Activated naive CD4-positive, alpha-beta T cell treated with anti-CD3 and anti-CD28 coated beads for 36 hours (primary cell): ENCODE results near the gene SYCP2. TPM values are rescaled to one million over a fixed set of nuclear protein-coding genes. Genes with fewer than 3 reads are reported as not detected.

Source experiments
- CTCF ChIA-PET: fragments of 350-600 bp; sonication (Branson Sonifier 250); formaldehyde crosslinking; loops from one replicate; lab custom pipeline; 2021; ENCODE audit warnings: antibody characterized with exemption; lab: Charles Lee
- DNase-seq: peaks from one replicate; pipeline ENCODE4 v3.0.0-alpha.2; 2020
- H3K27ac Mint-ChIP-seq: one replicate; pipeline ENCODE4 v1.8.0; 2021; ENCODE audit warnings: mild to moderate bottlenecking, mixed read lengths
- H3K27me3 Mint-ChIP-seq: one replicate; pipeline ENCODE4 v1.8.0; 2021; ENCODE audit warnings: low read depth, mixed read lengths
- H3K36me3 Mint-ChIP-seq: one replicate; pipeline ENCODE4 v1.8.0; 2021; ENCODE audit warnings: low read depth, mixed read lengths
- H3K4me1 Mint-ChIP-seq: one replicate; pipeline ENCODE4 v1.8.0; 2021; ENCODE audit warnings: low read depth, mixed read lengths
- H3K4me3 Mint-ChIP-seq: one replicate; pipeline ENCODE4 v1.8.0; 2021; ENCODE audit warnings: mild to moderate bottlenecking, moderate library complexity, mixed read lengths
- H3K9me3 Mint-ChIP-seq: one replicate; pipeline ENCODE4 v1.8.0; 2021; ENCODE audit warnings: mixed read lengths
- intact Hi-C: fragments of 100-400 bp; cut with micrococcal nuclease; formaldehyde crosslinking; loops from one replicate; pipeline ENCODE4 v1.15.1; 2023
- total RNA-seq, 2 experiments: library from RNA; stranded (reverse); gene quantifications; one replicate each; pipeline ENCODE4 v1.2.3, GENCODE V29; 2021

Gene SYCP2
- total RNA-seq, 2 experiments from 2014 or later = 1.2 to 1.5 TPM

DNA sequence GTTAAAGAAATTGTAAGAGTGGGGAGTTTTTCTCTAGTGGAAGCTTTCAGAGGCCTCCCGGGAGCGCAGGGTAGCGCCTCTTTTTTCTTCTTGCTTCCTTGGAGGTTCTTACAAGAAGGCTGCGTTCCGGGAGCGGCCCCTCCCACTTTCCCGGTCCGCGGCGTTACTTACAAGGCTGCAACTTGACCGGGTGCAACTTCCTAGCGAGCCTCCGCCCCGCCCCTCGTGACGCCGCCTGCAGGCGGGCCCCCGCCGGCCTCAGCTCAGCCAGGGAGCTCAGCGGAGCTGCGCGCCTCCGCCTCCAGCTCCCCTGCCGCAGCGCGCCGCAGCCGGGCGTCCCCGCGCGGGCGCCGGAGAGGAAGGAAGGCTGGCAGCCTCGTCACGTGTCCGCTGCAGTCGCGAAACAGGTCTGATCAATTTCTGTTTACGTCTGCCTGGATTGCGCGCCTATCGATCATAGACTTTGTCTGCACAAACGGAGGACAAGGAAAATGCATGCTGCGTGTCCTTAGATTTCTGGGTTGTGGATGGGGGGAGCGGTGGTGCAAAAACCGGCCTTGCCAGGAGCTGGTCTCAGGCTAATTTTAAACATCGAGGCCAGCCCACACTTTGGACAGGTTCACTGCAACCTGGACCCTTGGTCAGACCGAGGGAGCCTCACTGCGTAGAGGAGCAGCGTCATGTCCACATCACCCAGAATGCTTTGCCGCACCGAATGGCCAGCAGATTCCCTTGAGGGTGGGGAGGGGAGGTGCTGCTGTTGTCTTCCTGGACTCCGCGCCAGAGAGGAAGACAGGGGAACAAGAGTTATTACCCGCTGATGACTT lies 6.9 kb upstream of the SYCP2 start, which contains the start of the genes FAM217B and PPP1R3D:
TSS of gene FAM217B (plus strand) at position 261 of the 827 bp plus-strand sequence. CDS start 3,555 bp downstream, outside the sequence.
TSS of gene PPP1R3D (minus strand) at position 177 of the 827 bp plus-strand sequence. CDS start 374 bp downstream, outside the sequence.
- H3K9me3 Mint-ChIP-seq = peaks cover 2% of the 10 kb centered on the region
- H3K27ac Mint-ChIP-seq = peak within 1 kb of the TSS; percentile 97
- intact Hi-C loops = loop anchor here (1.0 to 5.0 kb wide), 2 partner anchors 9 to 1633 kb away; partner anchors contain the start of gene RAB22A
- H3K4me1 Mint-ChIP-seq = peaks cover 35% of the 10 kb centered on the region
- CTCF ChIA-PET = interaction anchor here (1.2 to 1.8 kb wide), 5 partner anchors 8 to 117 kb away, joined by 4 to 7 read pairs (median 4); no protein-coding TSS in a partner anchor
- H3K27me3 Mint-ChIP-seq = no peaks in the 10 kb centered on the region
- peak; percentile 93 for DNase-seq
- peak within 1 kb of the TSS; percentile 92 for H3K4me3 Mint-ChIP-seq
- H3K36me3 Mint-ChIP-seq = peaks cover 21% of the 10 kb centered on the region

DNA sequence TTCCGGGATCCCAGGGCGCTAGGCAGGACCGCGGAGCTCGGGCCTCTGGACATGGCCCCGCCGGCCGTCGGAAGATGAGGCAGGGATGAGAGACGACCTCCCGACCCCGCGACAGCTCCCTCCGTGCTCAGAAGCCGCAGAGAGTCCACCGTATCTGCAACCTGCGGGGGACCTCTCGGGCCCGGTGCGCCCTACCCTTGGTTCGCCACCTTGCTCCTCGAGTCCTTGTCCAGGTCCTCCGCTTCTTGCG lies 6.4 kb upstream of the SYCP2 start:
- H3K27me3 Mint-ChIP-seq = no peaks in the 10 kb centered on the region
- peak overlapping the region; percentile 63 for H3K27ac Mint-ChIP-seq
- H3K9me3 Mint-ChIP-seq = peaks cover 2% of the 10 kb centered on the region
- peaks cover 20% of the 10 kb centered on the region for H3K36me3 Mint-ChIP-seq
- peaks cover 35% of the 10 kb centered on the region for H3K4me1 Mint-ChIP-seq
- CTCF ChIA-PET = interaction anchor here (1.5 to 1.8 kb wide), 4 partner anchors 9 to 117 kb away, joined by 4 to 7 read pairs (median 5); no protein-coding TSS in a partner anchor
- peak overlapping the region; percentile 92 for H3K4me3 Mint-ChIP-seq
- DNase-seq = no peak
- intact Hi-C loops = loop anchor here (1.0 to 10.0 kb wide), 3 partner anchors 9 to 1633 kb away; partner anchors contain the start of gene RAB22A

- H3K9me3 Mint-ChIP-seq = peaks cover 2% of the 10 kb centered on the region
- no peaks in the 10 kb centered on the region for H3K27me3 Mint-ChIP-seq
- intact Hi-C loops = loop anchor here (10.0 kb wide), 1 partner anchor 154 kb away; no protein-coding TSS in a partner anchor
- peaks cover 33% of the 10 kb centered on the region for H3K4me1 Mint-ChIP-seq
- CTCF ChIA-PET = interaction anchor here (0.6 to 1.7 kb wide), 5 partner anchors 9 to 624 kb away, joined by 3 to 6 read pairs (median 4); no protein-coding TSS in a partner anchor
- H3K27ac Mint-ChIP-seq = peak overlapping the region; percentile 41
- H3K4me3 Mint-ChIP-seq = peak overlapping the region; percentile 73
- peaks cover 14% of the 10 kb centered on the region for H3K36me3 Mint-ChIP-seq
- DNase-seq = no peak
Observed at GRCh38 chr20:59939052-59939878, 5.8 kb upstream of the SYCP2 start.

GRCh38 chr20:59938696-59939051 lies 5.2 kb upstream of the SYCP2 start:
- intact Hi-C loops = loop anchor here (10.0 kb wide), 1 partner anchor 154 kb away; no protein-coding TSS in a partner anchor
- CTCF ChIA-PET = interaction anchor here (0.6 to 1.1 kb wide), 2 partner anchors 155 to 625 kb away, joined by 3 read pairs; no protein-coding TSS in a partner anchor
- Mint-ChIP-seq H3K4me1 (peaks cover 33% of the 10 kb centered on the region), H3K36me3 (peaks cover 12% of the 10 kb centered on the region), H3K27ac (peak overlapping the region; percentile 41), H3K27me3 (no peaks in the 10 kb centered on the region), H3K9me3 (peaks cover 2% of the 10 kb centered on the region), H3K4me3 (peak overlapping the region; percentile 73)
- no peak for DNase-seq

GRCh38 chr20:59938221-59938620 lies 4.8 kb upstream of the SYCP2 start:
- H3K9me3 Mint-ChIP-seq = peaks cover 2% of the 10 kb centered on the region
- no peak for DNase-seq
- H3K36me3 Mint-ChIP-seq = peaks cover 12% of the 10 kb centered on the region
- H3K27me3 Mint-ChIP-seq = no peaks in the 10 kb centered on the region
- peaks cover 33% of the 10 kb centered on the region for H3K4me1 Mint-ChIP-seq
- CTCF ChIA-PET = interaction anchor here (0.6 to 1.1 kb wide), 2 partner anchors 155 to 625 kb away, joined by 3 read pairs; no protein-coding TSS in a partner anchor
- H3K4me3 Mint-ChIP-seq = peak overlapping the region; percentile 73
- intact Hi-C loops = loop anchor here (10.0 kb wide), 1 partner anchor 153 kb away; no protein-coding TSS in a partner anchor
- H3K27ac Mint-ChIP-seq = no peak overlapping the region

GRCh38 chr20:59937150-59937549 lies 3.7 kb upstream of the SYCP2 start:
- CTCF ChIA-PET = no interaction called here
- no peaks in the 10 kb centered on the region for H3K27me3 Mint-ChIP-seq
- peaks cover 33% of the 10 kb centered on the region for H3K4me1 Mint-ChIP-seq
- intact Hi-C loops = loop anchor here (10.0 kb wide), 1 partner anchor 152 kb away; no protein-coding TSS in a partner anchor
- no peak overlapping the region for H3K27ac Mint-ChIP-seq
- no peak overlapping the region for H3K4me3 Mint-ChIP-seq
- H3K9me3 Mint-ChIP-seq = peaks cover 2% of the 10 kb centered on the region
- no peak for DNase-seq
- peaks cover 10% of the 10 kb centered on the region for H3K36me3 Mint-ChIP-seq

- CTCF ChIA-PET = no interaction called here
- peaks cover 9% of the 10 kb centered on the region for H3K36me3 Mint-ChIP-seq
- DNase-seq = no peak
- H3K27me3 Mint-ChIP-seq = no peaks in the 10 kb centered on the region
- intact Hi-C loops = loop anchor here (10.0 kb wide), 1 partner anchor 152 kb away; no protein-coding TSS in a partner anchor
- no peak overlapping the region for H3K27ac Mint-ChIP-seq
- peaks cover 33% of the 10 kb centered on the region for H3K4me1 Mint-ChIP-seq
- peaks cover 2% of the 10 kb centered on the region for H3K9me3 Mint-ChIP-seq
- H3K4me3 Mint-ChIP-seq = no peak overlapping the region
Observed at GRCh38 chr20:59936409-59936808, 3.0 kb upstream of the SYCP2 start.

GRCh38 chr20:59935457-59936185 lies 2.2 kb upstream of the SYCP2 start:
- peaks cover 29% of the 10 kb centered on the region for H3K4me1 Mint-ChIP-seq
- peaks cover 2% of the 10 kb centered on the region for H3K9me3 Mint-ChIP-seq
- CTCF ChIA-PET = interaction anchor here (0.7 to 1.9 kb wide), 2 partner anchors 21 to 39 kb away, joined by 3 to 6 read pairs; no protein-coding TSS in a partner anchor
- H3K36me3 Mint-ChIP-seq = peaks cover 9% of the 10 kb centered on the region
- no peak overlapping the region for H3K27ac Mint-ChIP-seq
- intact Hi-C loops = loop anchor here (10.0 kb wide), 1 partner anchor 151 kb away; no protein-coding TSS in a partner anchor
- H3K27me3 Mint-ChIP-seq = no peaks in the 10 kb centered on the region
- H3K4me3 Mint-ChIP-seq = no peak overlapping the region
- no peak for DNase-seq

DNA sequence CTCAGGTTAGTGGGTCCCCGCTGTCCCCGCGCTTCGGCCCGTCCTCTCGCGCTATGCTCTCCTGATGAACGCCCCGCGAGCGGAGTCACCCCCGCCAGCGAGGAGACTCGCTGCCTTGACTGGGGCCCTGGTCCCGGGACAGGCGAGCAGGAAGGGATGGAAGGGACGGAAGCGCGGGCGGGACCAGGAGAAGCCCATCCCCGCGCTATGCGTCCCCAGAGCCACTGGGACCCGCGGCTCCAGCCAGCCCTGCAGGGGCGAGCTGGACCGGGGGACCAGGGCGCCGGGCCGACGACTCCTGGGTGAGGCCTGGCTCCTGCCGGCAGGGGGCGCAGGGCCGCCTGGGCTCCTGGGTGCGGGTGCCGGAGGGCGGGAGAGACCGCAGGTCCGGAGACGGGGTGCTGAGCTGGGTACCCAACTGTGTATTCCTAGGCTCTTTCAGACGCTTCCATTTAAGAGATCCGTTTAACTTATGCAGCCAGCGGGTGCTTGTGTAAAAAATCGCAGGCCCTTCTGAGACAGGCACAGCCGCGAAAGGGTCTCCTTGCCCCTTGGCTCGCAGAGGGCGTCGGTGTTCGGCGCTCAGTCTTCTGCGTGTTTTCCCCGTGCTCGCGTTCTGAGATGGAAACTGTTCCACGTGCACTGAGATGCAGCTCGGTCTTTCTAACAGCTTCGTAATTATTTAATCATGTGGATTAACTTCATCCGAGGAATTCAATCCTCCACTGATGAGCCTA lies 580 bp upstream of the SYCP2 start:
- peaks cover 29% of the 10 kb centered on the region for H3K4me1 Mint-ChIP-seq
- peak overlapping the region; percentile 68 for H3K4me3 Mint-ChIP-seq
- no peak overlapping the region for H3K27ac Mint-ChIP-seq
- peaks cover 2% of the 10 kb centered on the region for H3K9me3 Mint-ChIP-seq
- intact Hi-C loops = loop anchor here (1.0 to 10.0 kb wide), 2 partner anchors 21 to 149 kb away; no protein-coding TSS in a partner anchor
- peak; percentile 77 for DNase-seq
- H3K27me3 Mint-ChIP-seq = peaks cover 2% of the 10 kb centered on the region
- H3K36me3 Mint-ChIP-seq = peaks cover 9% of the 10 kb centered on the region
- CTCF ChIA-PET = interaction anchor here (0.6 to 1.9 kb wide), 10 partner anchors 9 to 39 kb away, joined by 3 to 6 read pairs (median 5); partner anchors contain the start of gene CDH26

DNA sequence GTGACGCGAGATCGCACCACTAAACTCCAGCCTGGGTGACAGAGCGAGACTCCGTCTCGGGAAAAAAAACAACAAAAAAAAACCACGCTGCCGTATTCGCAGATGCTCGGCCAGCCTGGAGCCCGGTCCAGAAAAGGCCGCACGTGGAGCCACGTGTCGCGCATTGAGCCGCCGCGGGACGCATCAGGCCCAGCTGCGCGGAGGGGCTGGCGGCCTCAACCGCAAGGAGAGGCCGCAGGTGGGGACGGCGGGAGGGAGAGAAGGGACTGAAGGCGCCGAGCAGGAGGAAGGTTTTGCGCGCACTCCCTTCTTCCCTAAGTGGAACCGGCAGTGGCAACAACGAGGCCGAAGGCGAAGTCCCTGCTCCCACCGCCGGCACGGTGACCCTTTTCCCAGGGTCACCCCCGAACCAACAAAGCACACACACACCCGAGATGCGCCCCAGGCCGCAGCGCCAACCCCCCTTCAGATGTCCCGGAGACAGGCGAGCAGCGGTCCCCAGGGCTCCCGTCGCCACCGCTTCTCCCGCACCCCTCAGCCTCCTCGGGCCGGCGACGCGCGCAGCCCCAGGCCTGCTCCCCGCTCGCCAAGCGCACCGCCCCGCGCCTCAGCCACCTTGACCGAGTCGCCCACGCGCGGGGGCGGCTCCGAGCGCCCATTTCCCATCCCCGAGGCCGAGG lies 681 bp downstream of the SYCP2 start:
- Mint-ChIP-seq H3K4me1 (peaks cover 18% of the 10 kb centered on the region), H3K4me3 (peak overlapping the region; percentile 38), H3K9me3 (no peaks in the 10 kb centered on the region), H3K27me3 (peaks cover 2% of the 10 kb centered on the region), H3K36me3 (no peaks in the 10 kb centered on the region), H3K27ac (no peak overlapping the region)
- DNase-seq = no peak
- CTCF ChIA-PET = interaction anchor here (0.6 kb wide), 1 partner anchor 538 kb away, joined by 3 read pairs; no protein-coding TSS in a partner anchor
- intact Hi-C loops = loop anchor here (10.0 kb wide), 1 partner anchor 148 kb away; no protein-coding TSS in a partner anchor
